ENCODE data around the gene PTPRE. TPM values are rescaled to one million over a fixed set of nuclear protein-coding genes. Genes with fewer than 3 reads are reported as not detected.

The PTPRE gene
- total and polyA plus RNA-seq, 10 of the 15 experiments (the other 5 are each of a cell fraction or from before 2014, with no cell fraction given) = 2.9 to 7.6 (median 5.8) TPM

DNA sequence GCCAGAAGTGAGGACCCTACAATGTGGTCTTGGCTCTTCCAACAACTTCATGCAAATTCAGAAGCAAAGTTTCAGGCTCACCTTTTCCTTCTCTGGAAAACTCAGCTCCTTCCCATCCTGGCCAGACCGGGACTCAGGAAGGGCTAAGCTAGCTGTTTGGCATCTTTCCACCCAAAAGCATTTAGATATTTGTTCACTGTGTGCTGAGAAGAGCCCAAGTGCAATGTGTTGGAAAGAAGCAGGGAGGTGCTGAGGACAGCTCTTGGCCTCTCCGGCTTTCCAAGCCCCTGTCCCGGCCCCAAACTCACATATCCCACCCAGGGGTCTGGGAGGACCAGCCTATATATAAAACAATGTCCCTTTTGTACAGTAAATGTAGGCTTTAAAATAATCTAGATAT is 174.8 kb downstream of the PTPRE start:
- Histone ChIP-seq H3K27me3 (replicated peaks in 1 of 2; ENCODE audit: control insufficient read depth in 2 of 2, insufficient read depth in 2 of 2, low read length in 1 of 2) (no peaks in the 10 kb centered on the region), H3K4me1 (ENCODE audit: control insufficient read depth, insufficient read depth, low read length) (no peaks in the 10 kb centered on the region), H3K9ac (ENCODE audit: control insufficient read depth, insufficient read depth, low read length) (no peak overlapping the region), H3K79me2 (ENCODE audit: control insufficient read depth, insufficient read depth, low read length) (no peaks in the 10 kb centered on the region), H3K4me2 (ENCODE audit: control insufficient read depth, insufficient read depth) (no peak overlapping the region), H3K36me3 (ENCODE audit: control insufficient read depth in 2 of 2, insufficient read depth in 2 of 2, low read length in 1 of 2) (peaks cover 0 to 3% of the 10 kb centered on the region in 2 experiments; a peak in 3 of 4 replicates), H3K9me3 (replicated peaks; ENCODE audit: control insufficient read depth, insufficient read depth, low read length) (no peaks in the 10 kb centered on the region), H4K20me1 (ENCODE audit: control insufficient read depth, insufficient read depth) (no peaks in the 10 kb centered on the region), H3K27ac (ENCODE audit: control insufficient read depth, insufficient read depth) (no peak overlapping the region), H2AFZ (ENCODE audit: control insufficient read depth, low read depth, low read length) (no peak overlapping the region), H3K4me3 (no peak overlapping the region)
- intact Hi-C loops (cut with micrococcal nuclease; ENCODE audit: unreplicated experiment) = no loop called here
- TF ChIP-seq, protein P1, sequence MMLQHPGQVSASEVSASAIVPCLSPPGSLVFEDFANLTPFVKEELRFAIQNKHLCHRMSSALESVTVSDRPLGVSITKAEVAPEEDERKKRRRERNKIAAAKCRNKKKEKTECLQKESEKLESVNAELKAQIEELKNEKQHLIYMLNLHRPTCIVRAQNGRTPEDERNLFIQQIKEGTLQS (IDR thresholded peaks at IDR 0.05; ENCODE audit: borderline replicate concordance, extremely low read depth, low read depth, low read length) = no peak
- TF ChIP-seq, protein P2, sequence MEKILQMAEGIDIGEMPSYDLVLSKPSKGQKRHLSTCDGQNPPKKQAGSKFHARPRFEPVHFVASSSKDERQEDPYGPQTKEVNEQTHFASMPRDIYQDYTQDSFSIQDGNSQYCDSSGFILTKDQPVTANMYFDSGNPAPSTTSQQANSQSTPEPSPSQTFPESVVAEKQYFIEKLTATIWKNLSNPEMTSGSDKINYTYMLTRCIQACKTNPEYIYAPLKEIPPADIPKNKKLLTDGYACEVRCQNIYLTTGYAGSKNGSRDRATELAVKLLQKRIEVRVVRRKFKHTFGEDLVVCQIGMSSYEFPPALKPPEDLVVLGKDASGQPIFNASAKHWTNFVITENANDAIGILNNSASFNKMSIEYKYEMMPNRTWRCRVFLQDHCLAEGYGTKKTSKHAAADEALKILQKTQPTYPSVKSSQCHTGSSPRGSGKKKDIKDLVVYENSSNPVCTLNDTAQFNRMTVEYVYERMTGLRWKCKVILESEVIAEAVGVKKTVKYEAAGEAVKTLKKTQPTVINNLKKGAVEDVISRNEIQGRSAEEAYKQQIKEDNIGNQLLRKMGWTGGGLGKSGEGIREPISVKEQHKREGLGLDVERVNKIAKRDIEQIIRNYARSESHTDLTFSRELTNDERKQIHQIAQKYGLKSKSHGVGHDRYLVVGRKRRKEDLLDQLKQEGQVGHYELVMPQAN (conservative IDR thresholded peaks at IDR 0.05) = no peak
- TF ChIP-seq PML (IDR thresholded peaks at IDR 0.05; ENCODE audit: low read length) = no peak
- no peak for TF ChIP-seq RELA (IDR thresholded peaks at IDR 0.05; ENCODE audit: borderline replicate concordance, partially characterized antibody)
- no peak for TF ChIP-seq STAT3 (IDR thresholded peaks at IDR 0.05; ENCODE audit: low read depth, low read length)
- TF ChIP-seq CBX3 (IDR thresholded peaks at IDR 0.05; ENCODE audit: borderline replicate concordance, low read depth) = no peak
- TF ChIP-seq SUPT20H (IDR thresholded peaks at IDR 0.05; ENCODE audit: borderline replicate concordance, control insufficient read depth, low read depth, low read length) = no peak
- TF ChIP-seq CHD2 (IDR thresholded peaks at IDR 0.05; ENCODE audit: borderline replicate concordance, low read depth, low read length) = no peak
- no peak for TF ChIP-seq SMARCA5 (IDR thresholded peaks at IDR 0.05)
- TF ChIP-seq, protein P3, sequence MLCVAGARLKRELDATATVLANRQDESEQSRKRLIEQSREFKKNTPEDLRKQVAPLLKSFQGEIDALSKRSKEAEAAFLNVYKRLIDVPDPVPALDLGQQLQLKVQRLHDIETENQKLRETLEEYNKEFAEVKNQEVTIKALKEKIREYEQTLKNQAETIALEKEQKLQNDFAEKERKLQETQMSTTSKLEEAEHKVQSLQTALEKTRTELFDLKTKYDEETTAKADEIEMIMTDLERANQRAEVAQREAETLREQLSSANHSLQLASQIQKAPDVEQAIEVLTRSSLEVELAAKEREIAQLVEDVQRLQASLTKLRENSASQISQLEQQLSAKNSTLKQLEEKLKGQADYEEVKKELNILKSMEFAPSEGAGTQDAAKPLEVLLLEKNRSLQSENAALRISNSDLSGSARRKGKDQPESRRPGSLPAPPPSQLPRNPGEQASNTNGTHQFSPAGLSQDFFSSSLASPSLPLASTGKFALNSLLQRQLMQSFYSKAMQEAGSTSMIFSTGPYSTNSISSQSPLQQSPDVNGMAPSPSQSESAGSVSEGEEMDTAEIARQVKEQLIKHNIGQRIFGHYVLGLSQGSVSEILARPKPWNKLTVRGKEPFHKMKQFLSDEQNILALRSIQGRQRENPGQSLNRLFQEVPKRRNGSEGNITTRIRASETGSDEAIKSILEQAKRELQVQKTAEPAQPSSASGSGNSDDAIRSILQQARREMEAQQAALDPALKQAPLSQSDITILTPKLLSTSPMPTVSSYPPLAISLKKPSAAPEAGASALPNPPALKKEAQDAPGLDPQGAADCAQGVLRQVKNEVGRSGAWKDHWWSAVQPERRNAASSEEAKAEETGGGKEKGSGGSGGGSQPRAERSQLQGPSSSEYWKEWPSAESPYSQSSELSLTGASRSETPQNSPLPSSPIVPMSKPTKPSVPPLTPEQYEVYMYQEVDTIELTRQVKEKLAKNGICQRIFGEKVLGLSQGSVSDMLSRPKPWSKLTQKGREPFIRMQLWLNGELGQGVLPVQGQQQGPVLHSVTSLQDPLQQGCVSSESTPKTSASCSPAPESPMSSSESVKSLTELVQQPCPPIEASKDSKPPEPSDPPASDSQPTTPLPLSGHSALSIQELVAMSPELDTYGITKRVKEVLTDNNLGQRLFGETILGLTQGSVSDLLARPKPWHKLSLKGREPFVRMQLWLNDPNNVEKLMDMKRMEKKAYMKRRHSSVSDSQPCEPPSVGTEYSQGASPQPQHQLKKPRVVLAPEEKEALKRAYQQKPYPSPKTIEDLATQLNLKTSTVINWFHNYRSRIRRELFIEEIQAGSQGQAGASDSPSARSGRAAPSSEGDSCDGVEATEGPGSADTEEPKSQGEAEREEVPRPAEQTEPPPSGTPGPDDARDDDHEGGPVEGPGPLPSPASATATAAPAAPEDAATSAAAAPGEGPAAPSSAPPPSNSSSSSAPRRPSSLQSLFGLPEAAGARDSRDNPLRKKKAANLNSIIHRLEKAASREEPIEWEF (IDR thresholded peaks at IDR 0.05; ENCODE audit: insufficient replicate concordance, low read depth, low read length) = no peak
- no peak for TF ChIP-seq BHLHE40 (IDR thresholded peaks at IDR 0.05; ENCODE audit: borderline replicate concordance in 1 of 2, low read depth in 2 of 2, low read length in 1 of 2)
- TF ChIP-seq FOXM1 (IDR thresholded peaks at IDR 0.05; ENCODE audit: low read depth, low read length) = no peak
- no peak for TF ChIP-seq ESRRA (IDR thresholded peaks at IDR 0.05; ENCODE audit: low read length)
- TF ChIP-seq MTA2 (IDR thresholded peaks at IDR 0.05; ENCODE audit: low read depth) = no peak
- no peak for TF ChIP-seq CREB1 (IDR thresholded peaks at IDR 0.05; ENCODE audit: low read depth)
- ATAC-seq = no peak
- BruUV-seq (replicated peaks) = no TSS peak
- ChIA-PET POLR2A (no interaction called here), RAD21 (ENCODE audit: unreplicated experiment) (no interaction called here), CTCF (interaction anchor here (0.8 to 3.6 kb wide), 4 partner anchors 10 to 68 kb away, joined by 4 to 25 read pairs (median 6); no protein-coding TSS in a partner anchor), SMC1A (ENCODE audit: uncharacterized antibody, unreplicated experiment) (interaction anchor here (0.7 to 1.4 kb wide), 4 partner anchors 13 to 46 kb away, joined by 3 to 4 read pairs (median 3); no protein-coding TSS in a partner anchor)
- no peak for FAIRE-seq
- DNase-seq (ENCODE audit: low read depth, low spot score) = no peak
- 98% methylated on average over 3 of the region's 3 CpGs for WGBS (ENCODE audit: insufficient coverage, insufficient replicate concordance, low lambda C conversion rate, missing lambda C conversion rate)
- in situ Hi-C loops (cut with MboI) = no loop called here
